GM12892 (cell line): ENCODE results near the gene CRTC2.

Experiments used
- POLR2A ChIP-seq: IDR thresholded peaks from 2 replicates; pipeline ENCODE4 v1.6.1; 2011; ENCODE audit warnings: low read depth, low read length, control low read depth
- POLR2AphosphoS5 ChIP-seq: IDR thresholded peaks from 2 replicates; pipeline ENCODE4 v1.6.1; 2011; ENCODE audit warnings: low read depth, low read length, control low read depth
- TAF1 ChIP-seq: IDR thresholded peaks from 2 replicates; pipeline ENCODE4 v1.6.1; 2011; ENCODE audit warnings: low read depth, mild to moderate bottlenecking, control low read depth, low read length, borderline replicate concordance

DNA sequence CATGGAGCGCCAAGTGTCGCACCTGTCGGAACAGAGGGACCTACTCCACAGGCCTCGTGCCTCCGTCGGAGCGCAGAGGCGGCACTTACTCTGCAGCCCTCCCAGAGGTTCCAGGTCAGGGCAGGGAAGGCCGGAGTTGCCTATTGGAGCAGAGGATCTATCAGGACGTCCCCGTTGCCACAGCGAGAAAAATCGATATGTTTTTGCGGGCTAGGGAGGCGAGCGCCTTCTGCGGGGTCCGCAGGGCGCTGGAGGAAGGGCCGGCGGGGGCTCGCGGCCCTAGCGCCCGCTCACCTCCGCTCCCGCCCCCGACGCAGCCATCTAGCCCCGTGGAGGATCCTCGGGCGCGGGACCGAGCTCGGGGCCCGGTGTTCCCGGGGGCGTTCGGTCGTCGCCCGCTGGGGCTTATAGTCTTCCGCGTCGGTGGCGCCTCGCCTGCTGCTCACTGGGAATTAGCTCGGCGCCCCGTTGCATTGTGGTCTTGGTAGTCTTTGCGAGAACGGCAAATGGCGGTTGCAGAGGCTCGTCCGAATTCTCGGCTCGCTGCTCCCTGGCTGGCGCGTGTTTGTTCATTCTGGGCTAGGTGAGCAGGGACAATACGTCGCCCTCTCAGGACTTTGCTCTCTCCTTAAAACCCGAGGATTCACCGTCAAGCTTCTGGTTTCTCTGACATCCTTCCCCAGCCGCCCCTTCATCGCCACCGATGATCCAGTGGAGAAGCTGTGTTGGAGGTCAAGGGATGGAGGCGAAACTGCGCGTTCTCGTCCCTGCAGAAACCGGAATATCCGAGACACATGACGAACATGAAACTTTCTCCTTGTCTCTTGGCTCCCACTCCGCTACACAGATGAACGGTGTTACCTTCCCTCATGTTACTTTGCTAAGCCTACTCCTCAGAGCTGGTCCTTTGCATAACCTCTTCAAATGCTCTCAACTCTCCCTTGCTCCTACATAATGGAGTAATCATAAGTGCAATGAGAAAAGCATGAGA, 19.1 kb upstream of the CRTC2 start, which contains the start of gene JTB:
- TF ChIP-seq POLR2A (peak; percentile 91), POLR2AphosphoS5 (peak; percentile 84; the same call in 1 of the 2 replicates), TAF1 (peak; percentile 75)
